HG03095 (cell line): ENCODE data around the gene PKDREJ.

Source experiments
- ATAC-seq: cut with Tn5 transposase; IDR thresholded peaks from one replicate; pipeline ENCODE4 v1.9.1; 2021; ENCODE audit warnings: moderate library complexity; ENCODE audit not compliant: unreplicated experiment

Gene PKDREJ

GRCh38 chr22:46239261-46240048, 23.7 kb downstream of the PKDREJ start:
- ATAC-seq = no peak

- no peak for ATAC-seq
Measured at GRCh38 chr22:46238541-46238940, 24.6 kb downstream of the PKDREJ start.

- no peak for ATAC-seq
Measured at GRCh38 chr22:46237453-46238124, 25.6 kb downstream of the PKDREJ start.

GRCh38 chr22:46234969-46235368, 28.2 kb downstream of the PKDREJ start:
- ATAC-seq = no peak

- ATAC-seq = no peak
Measured at GRCh38 chr22:46233231-46233630, 29.9 kb downstream of the PKDREJ start.

GRCh38 chr22:46230262-46230901, 32.8 kb downstream of the PKDREJ start:
- ATAC-seq = no peak

GRCh38 chr22:46229701-46230100, 33.4 kb downstream of the PKDREJ start:
- ATAC-seq = no peak

- no peak for ATAC-seq
Measured at GRCh38 chr22:46226577-46226976, 36.6 kb downstream of the PKDREJ start.

- ATAC-seq = no peak
Measured at GRCh38 chr22:46225631-46226030, 37.5 kb downstream of the PKDREJ start.

GRCh38 chr22:46224898-46225290, 38.2 kb downstream of the PKDREJ start:
- no peak for ATAC-seq

- ATAC-seq = no peak
Measured at GRCh38 chr22:46224044-46224897, 38.9 kb downstream of the PKDREJ start.

GRCh38 chr22:46220921-46221320, 42.2 kb downstream of the PKDREJ start:
- no peak for ATAC-seq

- ATAC-seq = no peak
Measured at GRCh38 chr22:46219636-46220035, 43.5 kb downstream of the PKDREJ start.

- no peak for ATAC-seq
Measured at GRCh38 chr22:46214616-46215015, 48.5 kb downstream of the PKDREJ start.

- ATAC-seq = no peak
Measured at GRCh38 chr22:46214149-46214548, 49.0 kb downstream of the PKDREJ start.

GRCh38 chr22:46213052-46213451, 50.1 kb downstream of the PKDREJ start:
- no peak for ATAC-seq

GRCh38 chr22:46212195-46212594, 50.9 kb downstream of the PKDREJ start:
- no peak for ATAC-seq

- no peak for ATAC-seq
Measured at GRCh38 chr22:46209262-46209661, 53.9 kb downstream of the PKDREJ start.
